H9 (cell line): ENCODE results near the gene MDGA2. TPM values are rescaled to one million over a fixed set of nuclear protein-coding genes. Genes with fewer than 3 reads are reported as not detected.
"Not testable (repeated sequence)": the region's sequence is repeated elsewhere in the genome, so short reads cannot be mapped to it uniquely, and the experiment has no call there.

Source experiments
- DNase-seq: peaks from one replicate; pipeline ENCODE4 v3.0.0-alpha.2; 2017
- H2AFZ ChIP-seq: one replicate; pipeline ENCODE4 v1.6.1; 2013; ENCODE audit warnings: mild to moderate bottlenecking, low read length, control low read depth, moderate library complexity
- H2AK5ac ChIP-seq: 2 replicates; pipeline ENCODE4 v1.6.1; 2013; ENCODE audit warnings: low read length, control low read depth, mixed read lengths; ENCODE audit not compliant: insufficient read length
- H2BK120ac ChIP-seq: one replicate; pipeline ENCODE4 v1.6.1; 2013; ENCODE audit warnings: low read depth, mild to moderate bottlenecking, low read length, control low read depth, inconsistent platforms; ENCODE audit not compliant: poor library complexity, severe bottlenecking
- H2BK12ac ChIP-seq: 2 replicates; pipeline ENCODE4 v1.6.1; 2013; ENCODE audit warnings: low read length, control low read depth, mixed read lengths, low read depth; ENCODE audit not compliant: insufficient read length
- H2BK15ac ChIP-seq: 2 replicates; pipeline ENCODE4 v1.6.1; 2013; ENCODE audit warnings: low read depth, low read length, control low read depth
- H2BK20ac ChIP-seq: one replicate; pipeline ENCODE4 v1.6.1; 2013; ENCODE audit warnings: low read depth, mild to moderate bottlenecking, low read length, control low read depth, inconsistent platforms; ENCODE audit not compliant: poor library complexity, severe bottlenecking
- H2BK5ac ChIP-seq: 2 replicates; pipeline ENCODE4 v1.6.1; 2013; ENCODE audit warnings: low read length, control low read depth, mixed read lengths; ENCODE audit not compliant: insufficient read length
- H3K14ac ChIP-seq: 2 replicates; pipeline ENCODE4 v1.6.1; 2013; ENCODE audit warnings: low read length, control low read depth; ENCODE audit not compliant: insufficient read depth
- H3K18ac ChIP-seq: 2 replicates; pipeline ENCODE4 v1.6.1; 2013; ENCODE audit warnings: low read depth, mild to moderate bottlenecking, mixed read lengths, low read length, control low read depth; ENCODE audit not compliant: insufficient read length
- H3K23ac ChIP-seq: 2 replicates; pipeline ENCODE4 v1.6.1; 2013; ENCODE audit warnings: low read length, control low read depth, mixed read lengths, low read depth; ENCODE audit not compliant: insufficient read length
- H3K23me2 ChIP-seq: 2 replicates; pipeline ENCODE4 v1.6.1; 2013; ENCODE audit warnings: low read depth, mild to moderate bottlenecking, mixed read lengths, low read length, control low read depth; ENCODE audit not compliant: insufficient read length, poor library complexity, severe bottlenecking
- H3K27ac ChIP-seq: 2 replicates; pipeline ENCODE4 v1.5.1; 2013; ENCODE audit warnings: low read length, control low read depth, mixed read lengths, low read depth; ENCODE audit not compliant: insufficient read length
- H3K27me3 ChIP-seq: 2 replicates; pipeline ENCODE4 v1.6.1; 2013; ENCODE audit warnings: low read length, control low read depth, inconsistent platforms; ENCODE audit not compliant: insufficient read depth
- H3K4ac ChIP-seq: 2 replicates; pipeline ENCODE4 v1.6.1; 2013; ENCODE audit warnings: low read depth, mild to moderate bottlenecking, control low read depth, inconsistent platforms, low read length, moderate library complexity
- H3K4me1 ChIP-seq: 2 replicates; pipeline ENCODE4 v1.6.1; 2013; ENCODE audit warnings: low read length, control low read depth, inconsistent platforms; ENCODE audit not compliant: insufficient read depth
- H3K4me2 ChIP-seq: 2 replicates; pipeline ENCODE4 v1.6.1; 2013; ENCODE audit warnings: low read length, control low read depth, mixed read lengths; ENCODE audit not compliant: insufficient read length, insufficient read depth
- H3K56ac ChIP-seq: 2 replicates; pipeline ENCODE4 v1.6.1; 2013; ENCODE audit warnings: low read depth, mild to moderate bottlenecking, mixed read lengths, low read length, control low read depth; ENCODE audit not compliant: insufficient read length
- H3K79me1 ChIP-seq: 2 replicates; pipeline ENCODE4 v1.6.1; 2013; ENCODE audit warnings: low read depth, mild to moderate bottlenecking, moderate library complexity, low read length, control low read depth, inconsistent platforms; ENCODE audit not compliant: insufficient read depth, poor library complexity, severe bottlenecking
- H3K79me2 ChIP-seq: 2 replicates; pipeline ENCODE4 v1.6.1; 2013; ENCODE audit warnings: low read length, control low read depth, inconsistent platforms; ENCODE audit not compliant: insufficient read depth
- H3K9ac ChIP-seq: 2 replicates; pipeline ENCODE4 v1.6.1; 2013; ENCODE audit warnings: low read length, control low read depth, mixed read lengths; ENCODE audit not compliant: insufficient read length; ENCODE audit errors: extremely low read depth
- H3K9me3 ChIP-seq: one replicate; pipeline ENCODE4 v1.6.1; 2013; ENCODE audit warnings: low read depth, low read length, inconsistent platforms; ENCODE audit not compliant: control insufficient read depth
- H3T11ph ChIP-seq: one replicate; pipeline ENCODE4 v1.6.1; 2013; ENCODE audit warnings: mild to moderate bottlenecking, low read length, control low read depth, inconsistent platforms
- H4K20me1 ChIP-seq: one replicate; pipeline ENCODE4 v1.6.1; 2013; ENCODE audit not compliant: control insufficient read depth, insufficient read length, insufficient read depth
- H4K5ac ChIP-seq: 2 replicates; pipeline ENCODE4 v1.6.1; 2013; ENCODE audit warnings: low read depth, mild to moderate bottlenecking, mixed read lengths, low read length, control low read depth; ENCODE audit not compliant: insufficient read length
- H4K8ac ChIP-seq: replicated peaks from 2 replicates; pipeline ENCODE4 v1.6.1; 2013; ENCODE audit warnings: low read length, control low read depth, mixed read lengths, low read depth; ENCODE audit not compliant: insufficient read length
- H4K91ac ChIP-seq: 2 replicates; pipeline ENCODE4 v1.6.1; 2013; ENCODE audit warnings: low read depth, mild to moderate bottlenecking, moderate library complexity, mixed read lengths, low read length, control low read depth; ENCODE audit not compliant: insufficient read length
- H3K27ac Mint-ChIP-seq, 3 experiments: 2 replicates in 2 of 3; 3 replicates in 1 of 3; pipeline ENCODE4 v1.8.0; 2020 to 2021; ENCODE audit warnings: mixed read lengths in 3 of 3, mild to moderate bottlenecking in 1 of 3, moderate library complexity in 1 of 3
- H3K27me3 Mint-ChIP-seq: 2 replicates; pipeline ENCODE4 v1.8.0; 2021; ENCODE audit warnings: low read depth, mild to moderate bottlenecking, moderate library complexity, mixed read lengths
- H3K36me3 Mint-ChIP-seq, 3 experiments: 2 replicates in 2 of 3; 3 replicates in 1 of 3; pipeline ENCODE4 v1.8.0; 2020 to 2021; ENCODE audit warnings: low read depth in 3 of 3, mixed read lengths in 3 of 3; ENCODE audit not compliant: insufficient read depth in 1 of 3
- H3K4me1 Mint-ChIP-seq, 2 experiments: 2 replicates each; pipeline ENCODE4 v1.8.0; 2020; ENCODE audit warnings: mixed read lengths in 2 of 2
- H3K4me3 Mint-ChIP-seq, 2 experiments: 2 replicates in 1 of 2; 3 replicates in 1 of 2; pipeline ENCODE4 v1.8.0; 2020 to 2021; ENCODE audit warnings: mild to moderate bottlenecking in 2 of 2, mixed read lengths in 2 of 2, moderate library complexity in 1 of 2
- H3K9me3 Mint-ChIP-seq, 2 experiments: 2 replicates in 1 of 2; 3 replicates in 1 of 2; pipeline ENCODE4 v1.8.0; 2020; ENCODE audit warnings: mild to moderate bottlenecking in 2 of 2, mixed read lengths in 2 of 2, moderate library complexity in 1 of 2
- CTCF ChIP-seq: fragments of 200-600 bp; sonication (generic); conservative IDR thresholded peaks from 3 replicates; pipeline ENCODE4 v1.8.0; 2021; ENCODE audit warnings: antibody characterized with exemption, mild to moderate bottlenecking
- WGBS: extraction: QIAGEN DNeasy Blood & Tissue Kit; methylation state at CpG from one replicate; pipeline ENCODE4 v1.1.7; 2013; ENCODE audit warnings: missing lambda C conversion rate, low lambda C conversion rate, mixed read lengths; ENCODE audit not compliant: insufficient read length; ENCODE audit errors: extremely low coverage; 5-methylcytosine and 5-hydroxymethylcytosine counted together
- total RNA-seq: library from RNA; stranded (reverse); gene quantifications from 2 replicates; pipeline ENCODE4 v1.2.1, GENCODE V29; 2021

MDGA2 gene
- total RNA-seq, 1 experiment from 2014 or later, result 1.9 TPM

DNA sequence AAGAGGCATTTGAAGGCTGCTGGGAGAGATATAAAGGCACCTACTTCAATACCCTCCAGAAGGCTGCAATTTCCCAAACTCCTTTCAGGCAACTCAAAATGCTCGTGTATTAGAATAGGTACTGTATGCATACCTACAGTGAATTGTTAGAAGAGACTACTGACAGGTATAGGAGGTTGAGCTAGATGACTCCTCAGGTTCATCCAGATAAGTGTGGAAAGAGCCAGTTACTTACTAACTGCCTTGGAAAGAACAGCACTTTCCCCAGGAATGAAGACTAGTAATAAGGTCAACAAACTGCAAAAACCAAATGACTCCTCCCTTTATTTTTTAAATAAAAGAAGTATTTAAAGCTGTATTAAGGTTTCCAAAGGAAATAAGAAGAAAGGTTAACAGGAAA lies 429.0 kb downstream of the MDGA2 start:
- H2BK12ac ChIP-seq, result no peak overlapping the region
- WGBS, result no CpG with 5 or more reads among the region's 1 CpG
- no peaks in the 10 kb centered on the region for H4K20me1 ChIP-seq
- H3K14ac ChIP-seq, result no peak overlapping the region
- no peak overlapping the region for H2AK5ac ChIP-seq
- H3K27me3 ChIP-seq, result no peaks in the 10 kb centered on the region
- no peak overlapping the region for H2BK120ac ChIP-seq
- no peak overlapping the region for H3K18ac ChIP-seq
- H4K5ac ChIP-seq, result no peak overlapping the region
- H3K4me1 ChIP-seq, result no peaks in the 10 kb centered on the region
- Mint-ChIP-seq H3K4me1 (no peaks in the 10 kb centered on the region), H3K27ac (no peak overlapping the region), H3K9me3 (peaks cover 0 to 7% of the 10 kb centered on the region in 2 experiments; a peak in 2 of 5 replicates), H3K4me3 (no peak overlapping the region), H3K27me3 (no peaks in the 10 kb centered on the region), H3K36me3 (peaks cover 0 to 5% (median 1%) of the 10 kb centered on the region in 3 experiments; a peak in 5 of 7 replicates)
- H3K9me3 ChIP-seq, result no peaks in the 10 kb centered on the region
- no peaks in the 10 kb centered on the region for H3K23me2 ChIP-seq
- H3K23ac ChIP-seq, result no peak overlapping the region
- no peak for TF ChIP-seq CTCF
- no peak overlapping the region for H3K4ac ChIP-seq
- H4K8ac ChIP-seq, result no peak overlapping the region
- no peak overlapping the region for H3K4me2 ChIP-seq
- no peaks in the 10 kb centered on the region for H3K79me1 ChIP-seq
- no peak overlapping the region for H2AFZ ChIP-seq
- no peak overlapping the region for H2BK15ac ChIP-seq
- H3K27ac ChIP-seq, result no peak overlapping the region
- no peak for DNase-seq
- no peak overlapping the region for H3T11ph ChIP-seq
- no peak overlapping the region for H2BK20ac ChIP-seq
- H3K9ac ChIP-seq, result no peak overlapping the region
- no peaks in the 10 kb centered on the region for H3K79me2 ChIP-seq
- no peak overlapping the region for H2BK5ac ChIP-seq
- H3K56ac ChIP-seq, result no peak overlapping the region
- H4K91ac ChIP-seq, result no peak overlapping the region

GRCh38 chr14:47242579-47242978 lies 432.8 kb downstream of the MDGA2 start:
- H3K27ac ChIP-seq, H3K79me2 ChIP-seq, H3K27me3 ChIP-seq, H3K4ac ChIP-seq, H2AFZ ChIP-seq, H3T11ph ChIP-seq, H2BK5ac ChIP-seq, H2BK15ac ChIP-seq, H4K8ac ChIP-seq, H3K27ac Mint-ChIP-seq, H3K4me1 Mint-ChIP-seq, H3K4me1 ChIP-seq, H2AK5ac ChIP-seq, H3K4me3 Mint-ChIP-seq, H2BK20ac ChIP-seq, H3K9ac ChIP-seq, H3K36me3 Mint-ChIP-seq, H3K27me3 Mint-ChIP-seq, DNase-seq, H4K5ac ChIP-seq, H3K9me3 Mint-ChIP-seq, H3K23ac ChIP-seq, H3K14ac ChIP-seq, H3K4me2 ChIP-seq, H2BK12ac ChIP-seq, H3K9me3 ChIP-seq, H3K79me1 ChIP-seq, H4K20me1 ChIP-seq, H4K91ac ChIP-seq, H2BK120ac ChIP-seq, H3K56ac ChIP-seq, H3K18ac ChIP-seq, H3K23me2 ChIP-seq: not testable (repeated sequence)
- no CpG with 5 or more reads among the region's 18 CpGs for WGBS
